ENCODE data around the gene ZNF688. TPM values are rescaled to one million over a fixed set of nuclear protein-coding genes. Genes with fewer than 3 reads are reported as not detected.

ZNF688 gene
- total and polyA plus RNA-seq, 2 of the 13 experiments (the other 11 are each of a cell fraction or from before 2014, with no cell fraction given) = 2.4 to 5.4 TPM

DNA sequence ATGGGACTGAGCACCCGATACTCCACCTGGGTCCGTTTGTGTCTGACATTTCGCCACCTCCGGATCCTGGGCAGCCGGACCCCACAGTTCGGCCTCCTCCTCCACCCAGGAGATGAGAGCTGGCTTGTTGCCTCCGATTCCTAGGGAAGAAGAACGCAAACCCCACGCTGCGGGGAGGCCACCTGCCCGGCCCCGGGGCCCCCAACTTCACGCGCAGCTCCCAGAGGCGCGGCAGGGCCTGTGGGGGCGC lies 13.9 kb downstream of the ZNF688 start (continued):
- TF ChIP-seq, protein P1, sequence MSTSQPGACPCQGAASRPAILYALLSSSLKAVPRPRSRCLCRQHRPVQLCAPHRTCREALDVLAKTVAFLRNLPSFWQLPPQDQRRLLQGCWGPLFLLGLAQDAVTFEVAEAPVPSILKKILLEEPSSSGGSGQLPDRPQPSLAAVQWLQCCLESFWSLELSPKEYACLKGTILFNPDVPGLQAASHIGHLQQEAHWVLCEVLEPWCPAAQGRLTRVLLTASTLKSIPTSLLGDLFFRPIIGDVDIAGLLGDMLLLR (CRISPR knock-in tag; IDR thresholded peaks at IDR 0.05) = peak; percentile 42
- no peak for TF ChIP-seq TOE1 (CRISPR knock-in tag; IDR thresholded peaks at IDR 0.05)
- TF ChIP-seq ZNF589 (CRISPR knock-in tag; conservative IDR thresholded peaks at IDR 0.05) = 0 out of 2 replicates have a peak, but pooled peaks have one; percentile 7
- 0 out of 2 replicates have a peak, but pooled peaks have one; percentile 13 for TF ChIP-seq ZNF337 (CRISPR knock-in tag; IDR thresholded peaks at IDR 0.05; ENCODE audit: borderline replicate concordance, low read depth)
- no peak for TF ChIP-seq HDAC6 (IDR thresholded peaks at IDR 0.05; ENCODE audit: low read depth, low read length)
- TF ChIP-seq ZNF687 (CRISPR knock-in tag; IDR thresholded peaks at IDR 0.05) = no peak
- TF ChIP-seq, protein P2, sequence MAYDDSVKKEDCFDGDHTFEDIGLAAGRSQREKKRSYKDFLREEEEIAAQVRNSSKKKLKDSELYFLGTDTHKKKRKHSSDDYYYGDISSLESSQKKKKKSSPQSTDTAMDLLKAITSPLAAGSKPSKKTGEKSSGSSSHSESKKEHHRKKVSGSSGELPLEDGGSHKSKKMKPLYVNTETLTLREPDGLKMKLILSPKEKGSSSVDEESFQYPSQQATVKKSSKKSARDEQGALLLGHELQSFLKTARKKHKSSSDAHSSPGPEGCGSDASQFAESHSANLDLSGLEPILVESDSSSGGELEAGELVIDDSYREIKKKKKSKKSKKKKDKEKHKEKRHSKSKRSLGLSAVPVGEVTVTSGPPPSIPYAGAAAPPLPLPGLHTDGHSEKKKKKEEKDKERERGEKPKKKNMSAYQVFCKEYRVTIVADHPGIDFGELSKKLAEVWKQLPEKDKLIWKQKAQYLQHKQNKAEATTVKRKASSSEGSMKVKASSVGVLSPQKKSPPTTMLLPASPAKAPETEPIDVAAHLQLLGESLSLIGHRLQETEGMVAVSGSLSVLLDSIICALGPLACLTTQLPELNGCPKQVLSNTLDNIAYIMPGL (CRISPR knock-in tag; IDR thresholded peaks at IDR 0.05; ENCODE audit: borderline replicate concordance in 1 of 2, low read depth in 1 of 2) = peak in 1 of 2 experiments; percentile 5; a peak in 1 of 4 replicates
- no peak for TF ChIP-seq ZNF383 (CRISPR knock-in tag; IDR thresholded peaks at IDR 0.05; ENCODE audit: borderline replicate concordance)
- TF ChIP-seq SRSF1 (optimal IDR thresholded peaks at IDR 0.05; ENCODE audit: low read depth, low read length) = peak; percentile 1
- TF ChIP-seq PATZ1 (CRISPR knock-in tag; IDR thresholded peaks at IDR 0.05) = 0 out of 2 replicates have a peak, but pooled peaks have one; percentile 58
- TF ChIP-seq CAMTA2 (CRISPR knock-in tag; IDR thresholded peaks at IDR 0.05; ENCODE audit: borderline replicate concordance) = peak; percentile 60; the same call in 1 of the 2 replicates
- TF ChIP-seq IRF2 (CRISPR knock-in tag; IDR thresholded peaks at IDR 0.05) = 0 out of 2 replicates have a peak, but pooled peaks have one; percentile 14
- TF ChIP-seq BORCS8-MEF2B (CRISPR knock-in tag; IDR thresholded peaks at IDR 0.05) = peak; percentile 36; the same call in 1 of the 2 replicates

All from HepG2 (cell line).